CD4-positive, CD25-positive, alpha-beta regulatory T cell (primary cell): ENCODE measurements around the gene ZFAND3. TPM values are rescaled to one million over a fixed set of nuclear protein-coding genes. Genes with fewer than 3 reads are reported as not detected.
A peak's percentile ranks its signal among the peaks of the same experiment; 100 is the strongest.

Source experiments
- ATAC-seq, 2 donors: fragments of 150-1000 bp; cut with Tn5 transposase; one replicate each; pipeline ENCODE4 v1.10.0; 2021; ENCODE audit warnings: low read depth in 2 of 2, moderate number of reproducible peaks in 2 of 2, moderate library complexity in 1 of 2
- DNase-seq, 3 donors: peaks; one replicate each; pipeline versions ENCODE4 v3.0.0 to v3.0.0-alpha.2; 2012 to 2022; ENCODE audit warnings: mixed read lengths in 1 of 3
- H3K27ac ChIP-seq: one replicate; pipeline ENCODE4 v1.7.0; 2013; ENCODE audit warnings: mild to moderate bottlenecking, low read length; ENCODE audit not compliant: insufficient read depth, poor library complexity, severe bottlenecking
- H3K27me3 ChIP-seq: one replicate; pipeline ENCODE4 v1.7.0; 2013; ENCODE audit warnings: low read length; ENCODE audit not compliant: control insufficient read depth, insufficient read depth
- H3K36me3 ChIP-seq: one replicate; pipeline ENCODE4 v1.7.0; 2013; ENCODE audit warnings: mild to moderate bottlenecking, low read length, moderate library complexity; ENCODE audit not compliant: control insufficient read depth, insufficient read depth
- H3K4me1 ChIP-seq: 2 replicates; pipeline ENCODE4 v1.7.0; 2013; ENCODE audit warnings: mild to moderate bottlenecking, low read length; ENCODE audit not compliant: insufficient read depth, control insufficient read depth, poor library complexity, severe bottlenecking
- H3K4me3 ChIP-seq: one replicate; pipeline ENCODE4 v1.7.0; 2013; ENCODE audit warnings: low read depth, mild to moderate bottlenecking, low read length, moderate library complexity
- H3K9me3 ChIP-seq, 2 experiments: 1 replicate in 1 of 2; 2 replicates in 1 of 2; pipeline ENCODE4 v1.7.0; 2013; ENCODE audit warnings: low read length in 2 of 2, mild to moderate bottlenecking in 1 of 2, moderate library complexity in 1 of 2; ENCODE audit not compliant: control insufficient read depth in 2 of 2
- H3K27ac Mint-ChIP-seq, 3 donors: one replicate each; pipeline ENCODE4 v1.8.0; 2020 to 2022; ENCODE audit warnings: mild to moderate bottlenecking in 3 of 3, mixed read lengths in 3 of 3, moderate library complexity in 2 of 3
- H3K27me3 Mint-ChIP-seq: one replicate; pipeline ENCODE4 v1.8.0; 2022; ENCODE audit warnings: mild to moderate bottlenecking, mixed read lengths
- H3K36me3 Mint-ChIP-seq: one replicate; pipeline ENCODE4 v1.8.0; 2020; ENCODE audit warnings: mixed read lengths
- H3K4me1 Mint-ChIP-seq, 4 donors: one replicate each; pipeline ENCODE4 v1.8.0; 2020 to 2022; ENCODE audit warnings: mixed read lengths in 4 of 4, mild to moderate bottlenecking in 1 of 4
- H3K4me3 Mint-ChIP-seq, 4 donors: one replicate each; pipeline ENCODE4 v1.8.0; 2020 to 2022; ENCODE audit warnings: mild to moderate bottlenecking in 4 of 4, mixed read lengths in 4 of 4, moderate library complexity in 3 of 4
- H3K9me3 Mint-ChIP-seq, 7 donors: one replicate each; pipeline ENCODE4 v1.8.0; 2020 to 2022; ENCODE audit warnings: mixed read lengths in 7 of 7, mild to moderate bottlenecking in 3 of 7, moderate library complexity in 2 of 7
- polyA plus RNA-seq, 4 donors: library from polyadenylated mRNA; unstranded; fragments of 300-500 nt; fragmentation: Illumina TruSeq; gene quantifications; one replicate each; pipeline ENCODE4 v1.2.3, GENCODE V29; 2021
- total RNA-seq: library from RNA; stranded (reverse); gene quantifications from one replicate; pipeline ENCODE4 v1.2.3, GENCODE V29; 2022

ZFAND3 gene
- total and polyA plus RNA-seq, 5 donors from 2014 or later: 3.5 to 60.0 (median 5.1) TPM

DNA sequence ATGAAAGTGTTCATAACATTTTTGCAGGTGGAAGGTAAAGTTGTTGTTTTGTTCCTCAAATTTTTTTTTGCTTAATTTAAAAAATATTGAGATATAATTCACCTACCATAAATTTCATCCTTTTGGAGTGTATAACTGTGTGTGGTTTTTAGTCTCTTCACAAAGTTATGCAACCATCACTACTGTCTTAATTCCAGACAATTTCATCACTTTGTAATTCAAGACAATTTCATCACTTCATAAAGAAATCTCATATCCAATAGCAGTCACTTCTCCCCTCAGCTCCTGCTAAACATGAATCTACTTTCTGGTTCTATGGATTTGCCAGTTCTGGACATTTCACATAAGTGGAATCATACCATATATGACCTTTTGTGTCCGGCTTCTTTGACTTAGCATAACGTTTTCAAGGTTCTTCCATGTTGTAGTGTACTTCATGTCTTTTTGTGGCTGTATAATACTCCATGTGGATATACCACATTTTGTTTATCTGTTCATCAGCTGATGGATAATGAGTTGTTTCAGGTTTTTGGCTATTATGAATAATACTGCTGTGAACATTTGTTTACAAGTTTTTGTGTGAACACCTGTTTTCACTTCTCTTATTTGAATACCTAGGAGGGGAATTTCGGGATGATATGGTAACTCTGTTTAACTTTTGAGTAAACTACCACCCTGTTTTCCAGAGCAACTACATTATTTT is 18.8 kb downstream of the ZFAND3 start:
- Histone ChIP-seq H3K9me3 (no peaks in the 10 kb centered on the region), H3K4me1 (no peaks in the 10 kb centered on the region), H3K36me3 (peaks cover 8% of the 10 kb centered on the region), H3K4me3 (no peak overlapping the region), H3K27me3 (no peaks in the 10 kb centered on the region), H3K27ac (no peak overlapping the region)
- Mint-ChIP-seq H3K27me3 (no peaks in the 10 kb centered on the region), H3K27ac (no peak overlapping the region), H3K4me3 (no peak overlapping the region), H3K9me3 (peaks cover 0 to 5% (median 2%) of the 10 kb centered on the region in 7 donors), H3K4me1 (peaks cover 15 to 59% (median 42%) of the 10 kb centered on the region in 4 donors), H3K36me3 (peaks cover 15% of the 10 kb centered on the region)
- ATAC-seq (no peak), DNase-seq (no peak)

DNA sequence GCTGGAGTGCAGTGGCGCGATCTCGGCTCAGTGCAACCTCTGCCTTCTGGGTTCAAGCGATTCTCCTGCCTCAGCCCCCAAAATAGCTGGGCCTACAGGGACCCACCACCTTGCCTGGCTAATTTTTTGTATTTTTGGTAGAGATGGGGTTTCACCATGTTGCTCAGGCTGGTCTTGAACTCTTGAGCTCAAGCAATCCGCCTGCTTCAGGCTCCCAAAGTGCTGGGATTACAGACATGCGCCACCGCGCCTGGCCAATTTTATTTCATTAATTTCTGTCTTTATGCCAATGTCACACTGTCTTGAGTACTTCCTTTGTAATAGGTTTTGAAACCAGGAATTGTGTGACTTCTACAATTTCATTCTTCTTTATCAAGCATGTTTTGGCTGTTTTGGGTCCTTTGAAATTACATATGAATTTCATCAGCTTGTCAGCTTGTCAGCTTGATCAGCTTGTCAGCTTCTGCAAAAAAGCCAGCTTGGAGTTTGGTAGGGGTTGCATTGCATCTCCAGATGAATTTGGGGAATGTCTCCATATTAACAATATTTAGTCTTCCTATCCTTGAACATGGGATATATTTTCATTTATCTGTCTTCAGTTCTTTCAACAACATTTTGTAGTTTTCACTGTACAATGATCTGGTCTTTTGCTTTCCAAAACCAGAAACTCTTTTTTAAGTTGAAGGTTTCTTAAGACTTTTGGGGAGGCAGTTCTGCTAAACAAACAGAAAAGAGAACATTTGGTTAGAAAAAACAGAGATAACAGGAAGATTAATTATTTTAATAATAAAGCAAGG is 20.8 kb downstream of the ZFAND3 start:
- DNase-seq: no peak
- no peaks in the 10 kb centered on the region for H3K36me3 ChIP-seq
- ATAC-seq: no peak
- H3K4me1 Mint-ChIP-seq: peaks cover 15 to 65% (median 47%) of the 10 kb centered on the region in 4 donors
- H3K27me3 ChIP-seq: no peaks in the 10 kb centered on the region
- peaks cover 11% of the 10 kb centered on the region for H3K36me3 Mint-ChIP-seq
- no peak overlapping the region for H3K27ac ChIP-seq
- H3K27ac Mint-ChIP-seq: no peak overlapping the region
- H3K27me3 Mint-ChIP-seq: no peaks in the 10 kb centered on the region
- H3K9me3 Mint-ChIP-seq: no peaks in the 10 kb centered on the region
- H3K4me3 Mint-ChIP-seq: no peak overlapping the region
- H3K4me1 ChIP-seq: no peaks in the 10 kb centered on the region
- no peak overlapping the region for H3K4me3 ChIP-seq
- no peaks in the 10 kb centered on the region for H3K9me3 ChIP-seq

DNA sequence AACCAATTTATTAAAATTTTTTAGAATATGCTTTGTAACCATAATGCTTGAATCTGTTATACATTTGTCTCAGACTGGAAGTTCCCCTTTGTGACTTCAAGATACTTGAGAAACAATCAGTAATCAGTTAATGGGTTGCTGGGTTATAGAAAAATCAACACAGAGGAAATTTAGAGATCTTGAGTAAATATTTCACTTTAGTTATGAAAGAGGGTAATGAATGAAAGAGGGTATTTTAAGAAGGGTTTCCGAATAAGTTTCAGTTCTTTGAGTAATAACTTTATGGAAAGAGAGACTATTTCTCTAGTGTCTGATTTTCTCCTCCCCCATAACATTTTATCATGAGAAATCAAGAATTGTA is 21.4 kb downstream of the ZFAND3 start:
- Histone ChIP-seq H3K9me3 (no peaks in the 10 kb centered on the region), H3K4me3 (no peak overlapping the region), H3K27me3 (no peaks in the 10 kb centered on the region), H3K27ac (no peak overlapping the region), H3K4me1 (peaks cover 2% of the 10 kb centered on the region), H3K36me3 (peaks cover 2% of the 10 kb centered on the region)
- ATAC-seq (no peak), DNase-seq (no peak)
- Mint-ChIP-seq H3K27me3 (no peaks in the 10 kb centered on the region), H3K36me3 (peaks cover 13% of the 10 kb centered on the region), H3K4me1 (peaks cover 15 to 66% (median 48%) of the 10 kb centered on the region in 4 donors), H3K9me3 (no peaks in the 10 kb centered on the region), H3K27ac (peak overlapping the region in 1 of 3 donors; percentile 78), H3K4me3 (no peak overlapping the region)

DNA sequence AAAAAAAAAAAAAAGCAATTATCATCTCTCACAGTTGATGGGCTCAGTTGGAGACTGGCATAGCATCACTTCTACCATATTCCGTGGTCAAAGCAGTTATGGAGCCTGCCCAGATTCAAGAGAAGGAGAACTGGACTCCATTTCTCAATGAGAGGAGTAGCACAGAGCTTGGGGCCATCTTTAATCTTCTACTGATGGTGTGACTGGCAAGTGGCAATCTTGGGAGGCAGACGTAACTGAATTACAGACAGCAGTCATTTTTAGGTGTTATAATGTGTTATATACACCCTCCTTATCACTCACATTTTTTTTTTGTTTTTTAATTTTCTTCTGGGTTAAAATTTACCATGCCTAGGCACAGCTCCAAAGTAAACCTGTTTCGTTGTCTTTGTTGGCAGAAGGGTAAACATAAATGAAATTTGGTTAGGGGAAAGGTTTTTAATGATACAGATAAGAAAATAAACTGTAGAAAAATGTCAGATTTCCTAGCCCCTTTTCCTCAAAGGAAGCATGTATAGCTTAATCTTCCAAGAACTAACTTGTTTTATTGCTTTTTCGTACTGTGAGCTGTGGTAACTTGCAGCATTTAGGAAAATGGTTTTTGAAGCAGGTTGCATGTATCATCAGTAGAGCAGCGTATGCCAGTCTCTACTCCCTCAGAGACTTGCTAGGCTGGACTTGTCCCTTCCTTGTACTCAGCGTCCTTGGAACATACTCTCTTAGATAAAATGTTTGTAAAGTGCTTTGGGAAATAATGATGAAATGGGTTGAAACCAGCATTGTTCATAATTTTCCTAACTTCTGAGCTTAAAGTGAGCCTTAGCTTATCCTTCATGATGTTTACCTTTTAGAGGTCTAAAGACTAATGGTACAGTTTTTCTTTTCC is 25.7 kb downstream of the ZFAND3 start:
- ATAC-seq (no peak), DNase-seq (no peak)
- H3K36me3 Mint-ChIP-seq: peaks cover 6% of the 10 kb centered on the region
- no peaks in the 10 kb centered on the region for H3K27me3 Mint-ChIP-seq
- H3K36me3 ChIP-seq: peaks cover 3% of the 10 kb centered on the region
- no peak overlapping the region for H3K27ac ChIP-seq
- peaks cover 19 to 72% (median 54%) of the 10 kb centered on the region in 4 donors for H3K4me1 Mint-ChIP-seq
- H3K4me3 ChIP-seq: no peak overlapping the region
- no peaks in the 10 kb centered on the region for H3K9me3 Mint-ChIP-seq
- H3K9me3 ChIP-seq: no peaks in the 10 kb centered on the region
- H3K27me3 ChIP-seq: no peaks in the 10 kb centered on the region
- peaks cover 5% of the 10 kb centered on the region for H3K4me1 ChIP-seq
- no peak overlapping the region for H3K27ac Mint-ChIP-seq
- no peak overlapping the region for H3K4me3 Mint-ChIP-seq

DNA sequence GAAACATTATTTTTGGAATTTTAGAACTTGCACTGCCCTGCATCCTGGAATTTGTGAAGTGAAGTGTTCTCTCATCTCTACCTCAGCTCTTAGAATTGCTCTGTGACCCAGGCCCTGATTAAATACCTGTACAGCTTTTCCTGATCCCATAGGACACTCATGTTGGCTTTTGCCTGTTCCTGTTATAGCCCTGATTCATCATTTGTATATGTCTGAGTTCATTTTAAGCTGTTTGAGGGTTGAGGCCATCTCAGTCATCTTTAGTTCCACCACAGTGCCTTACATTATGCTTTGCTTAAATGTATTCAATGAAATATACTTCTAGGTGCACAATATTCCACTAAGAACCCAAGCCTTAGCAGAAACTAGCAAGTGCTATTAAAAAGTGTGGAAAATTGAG is 26.4 kb downstream of the ZFAND3 start:
- ATAC-seq (no peak), DNase-seq (no peak)
- H3K27me3 Mint-ChIP-seq: no peaks in the 10 kb centered on the region
- Histone ChIP-seq H3K36me3 (peaks cover 3% of the 10 kb centered on the region), H3K27me3 (no peaks in the 10 kb centered on the region), H3K4me1 (peaks cover 5% of the 10 kb centered on the region), H3K27ac (no peak overlapping the region), H3K4me3 (no peak overlapping the region), H3K9me3 (no peaks in the 10 kb centered on the region)
- H3K27ac Mint-ChIP-seq: no peak overlapping the region
- H3K9me3 Mint-ChIP-seq: no peaks in the 10 kb centered on the region
- no peak overlapping the region for H3K4me3 Mint-ChIP-seq
- peaks cover 14 to 70% (median 49%) of the 10 kb centered on the region in 4 donors for H3K4me1 Mint-ChIP-seq
- peaks cover 6% of the 10 kb centered on the region for H3K36me3 Mint-ChIP-seq

DNA sequence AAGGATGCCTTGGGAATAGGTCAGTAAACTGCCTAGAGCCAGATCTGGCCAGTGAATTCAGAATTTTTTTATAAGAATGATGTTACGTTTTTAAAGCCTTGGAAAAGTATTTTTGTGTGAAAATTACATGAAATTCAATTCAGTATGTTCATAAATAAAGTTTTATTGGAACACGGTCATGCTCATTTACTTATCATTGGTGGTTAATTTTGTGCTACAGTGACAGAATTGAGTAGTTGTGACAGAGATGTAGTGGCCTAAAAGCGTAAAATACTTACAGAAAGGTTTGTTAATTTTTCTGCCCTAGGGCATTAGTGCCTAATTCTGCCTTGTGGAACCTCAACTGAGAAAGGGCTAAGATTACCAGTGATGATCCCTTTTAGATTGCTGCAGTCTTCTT is 28.2 kb downstream of the ZFAND3 start:
- Histone ChIP-seq H3K4me1 (peaks cover 10% of the 10 kb centered on the region), H3K4me3 (no peak overlapping the region), H3K9me3 (no peaks in the 10 kb centered on the region), H3K36me3 (peaks cover 3% of the 10 kb centered on the region), H3K27me3 (no peaks in the 10 kb centered on the region), H3K27ac (no peak overlapping the region)
- H3K4me1 Mint-ChIP-seq: peaks cover 30 to 70% (median 46%) of the 10 kb centered on the region in 4 donors
- H3K9me3 Mint-ChIP-seq: no peaks in the 10 kb centered on the region
- ATAC-seq: no peak
- no peaks in the 10 kb centered on the region for H3K27me3 Mint-ChIP-seq
- DNase-seq: no peak
- no peak overlapping the region for H3K27ac Mint-ChIP-seq
- no peak overlapping the region for H3K4me3 Mint-ChIP-seq
- peaks cover 6% of the 10 kb centered on the region for H3K36me3 Mint-ChIP-seq

DNA sequence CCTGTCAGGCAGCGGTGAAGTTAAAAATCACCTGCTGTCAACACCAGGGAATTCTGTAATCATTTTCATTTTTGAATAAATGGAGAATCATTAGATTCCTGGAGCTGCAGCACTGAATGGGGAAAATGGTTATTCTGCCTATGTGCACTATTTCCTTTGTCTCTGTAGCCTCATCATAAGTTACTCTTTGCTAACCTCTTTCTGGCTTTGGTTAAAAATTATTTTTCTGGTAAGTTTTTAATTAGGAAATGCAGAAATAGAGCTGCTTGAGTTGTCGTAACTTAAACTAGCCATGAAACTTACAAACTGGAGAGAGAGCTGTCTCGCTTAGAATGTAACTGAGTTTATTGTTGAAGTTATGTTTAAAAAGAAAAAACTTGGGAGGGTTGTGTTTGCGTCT is 28.8 kb downstream of the ZFAND3 start:
- H3K4me1 Mint-ChIP-seq: peaks cover 34 to 73% (median 48%) of the 10 kb centered on the region in 4 donors
- H3K27me3 Mint-ChIP-seq: no peaks in the 10 kb centered on the region
- Histone ChIP-seq H3K27ac (no peak overlapping the region), H3K36me3 (peaks cover 3% of the 10 kb centered on the region), H3K27me3 (no peaks in the 10 kb centered on the region), H3K4me3 (no peak overlapping the region), H3K4me1 (peaks cover 10% of the 10 kb centered on the region), H3K9me3 (no peaks in the 10 kb centered on the region)
- DNase-seq (no peak), ATAC-seq (no peak)
- H3K36me3 Mint-ChIP-seq: peaks cover 5% of the 10 kb centered on the region
- peak overlapping the region in 1 of 3 donors; percentile 21 for H3K27ac Mint-ChIP-seq
- no peak overlapping the region for H3K4me3 Mint-ChIP-seq
- H3K9me3 Mint-ChIP-seq: no peaks in the 10 kb centered on the region
